Karpas-422 (cell line): ENCODE measurements around the gene MRPL2. TPM values are rescaled to one million over a fixed set of nuclear protein-coding genes. Genes with fewer than 3 reads are reported as not detected.
A peak's percentile ranks its signal among the peaks of the same experiment; 100 is the strongest.

ENCODE experiments used
- DNase-seq: peaks from one replicate; pipeline ENCODE4 v3.0.0-alpha.2; 2015
- H2AFZ ChIP-seq: fragments of 200-600 bp; sonication (generic); 2 replicates; pipeline ENCODE4 v1.6.1; 2014; ENCODE audit warnings: antibody characterized with exemption, low read length, mixed read lengths
- H3K27ac ChIP-seq: fragments of 200-600 bp; sonication (generic); 2 replicates; pipeline ENCODE4 v1.5.1; 2014; ENCODE audit warnings: mild to moderate bottlenecking, low read length, moderate library complexity
- H3K27me3 ChIP-seq: fragments of 200-600 bp; sonication (generic); 2 replicates; pipeline ENCODE4 v1.6.1; 2014; ENCODE audit warnings: low read length, mixed read lengths
- H3K36me3 ChIP-seq: fragments of 200-600 bp; sonication (generic); 2 replicates; pipeline ENCODE4 v1.6.1; 2014; ENCODE audit warnings: low read length, mixed read lengths; ENCODE audit not compliant: insufficient read depth
- H3K4me1 ChIP-seq: fragments of 200-600 bp; sonication (generic); 2 replicates; pipeline ENCODE4 v1.6.1; 2014; ENCODE audit warnings: mild to moderate bottlenecking, low read length, mixed read lengths
- H3K4me2 ChIP-seq: fragments of 200-600 bp; sonication (generic); 2 replicates; pipeline ENCODE4 v1.6.1; 2014; ENCODE audit warnings: low read length, low read depth, mild to moderate bottlenecking; ENCODE audit not compliant: poor library complexity, severe bottlenecking
- H3K4me3 ChIP-seq: fragments of 200-600 bp; sonication (generic); 2 replicates; pipeline ENCODE4 v1.5.1; 2014; ENCODE audit warnings: mild to moderate bottlenecking, antibody characterized with exemption, low read length, mixed read lengths
- H3K79me2 ChIP-seq: fragments of 200-600 bp; sonication (generic); 2 replicates; pipeline ENCODE4 v1.6.1; 2014; ENCODE audit warnings: mild to moderate bottlenecking, low read length, mixed read lengths
- H3K9ac ChIP-seq: fragments of 200-600 bp; sonication (generic); 2 replicates; pipeline ENCODE4 v1.6.0; 2014; ENCODE audit warnings: low read length
- H3K9me2 ChIP-seq: fragments of 200-600 bp; sonication (generic), shearing (Covaris generic); replicated peaks from 2 replicates; pipeline ENCODE4 v1.6.0; 2014; ENCODE audit warnings: mild to moderate bottlenecking, low read length, moderate library complexity; ENCODE audit not compliant: insufficient read depth
- H3K9me3 ChIP-seq: fragments of 300-700, 200-600 bp; sonication (generic); 2 replicates; pipeline ENCODE4 v1.6.1; 2014; ENCODE audit warnings: low read length, mixed read lengths
- H4K20me1 ChIP-seq: fragments of 200-600 bp; sonication (generic); 2 replicates; pipeline ENCODE4 v1.6.1; 2014; ENCODE audit warnings: mild to moderate bottlenecking, antibody characterized with exemption, low read length, low read depth; ENCODE audit not compliant: insufficient read depth
- total RNA-seq: library from RNA; depleted of rRNA; stranded (reverse); fragments of >200 nt; shearing (Covaris generic); gene quantifications from 2 replicates; pipeline ENCODE4 v1.2.3, GENCODE V29; 2014; ENCODE audit warnings: low replicate concordance

Gene MRPL2
- total RNA-seq, 1 experiment from 2014 or later, result 21.3 TPM

GRCh38 chr6:43026365-43026764, 32.9 kb downstream of the MRPL2 start:
- Histone ChIP-seq H3K79me2 (peaks cover 34% of the 10 kb centered on the region), H3K9me2 (no peaks in the 10 kb centered on the region), H3K36me3 (peaks cover 46% of the 10 kb centered on the region), H3K9me3 (no peaks in the 10 kb centered on the region), H4K20me1 (peaks cover 6% of the 10 kb centered on the region; the same call in 1 of the 2 replicates), H2AFZ (no peak overlapping the region), H3K4me3 (no peak overlapping the region), H3K27me3 (no peaks in the 10 kb centered on the region), H3K9ac (no peak overlapping the region), H3K27ac (no peak overlapping the region), H3K4me1 (peaks cover 12% of the 10 kb centered on the region), H3K4me2 (no peak overlapping the region)
- DNase-seq, result no peak

DNA sequence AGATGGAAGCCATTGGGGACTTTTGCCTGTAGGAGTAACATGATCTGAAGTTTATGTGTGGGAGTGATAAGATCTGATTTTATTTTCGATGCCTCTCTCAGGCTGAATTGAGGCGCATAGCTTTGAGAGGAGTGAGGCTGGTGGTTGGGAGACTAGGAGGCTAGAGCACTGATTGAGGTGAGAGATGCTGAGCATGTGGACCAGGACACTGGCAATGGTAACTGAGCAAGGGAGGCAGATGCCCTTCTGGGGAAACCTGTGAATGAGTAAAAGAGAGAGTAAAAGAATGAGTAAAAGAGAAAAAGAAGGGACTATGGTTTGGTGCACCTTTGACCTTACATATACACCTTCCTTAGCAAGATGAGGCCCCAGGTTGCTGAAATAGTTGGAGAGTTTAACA, 34.8 kb downstream of the MRPL2 start:
- Histone ChIP-seq H3K9ac (no peak overlapping the region), H3K9me3 (no peaks in the 10 kb centered on the region), H2AFZ (no peak overlapping the region), H3K27me3 (no peaks in the 10 kb centered on the region), H3K79me2 (peaks cover 34% of the 10 kb centered on the region), H3K4me1 (peaks cover 20% of the 10 kb centered on the region), H3K9me2 (no peaks in the 10 kb centered on the region), H3K27ac (no peak overlapping the region), H3K4me3 (no peak overlapping the region), H3K4me2 (no peak overlapping the region), H4K20me1 (peaks cover 6% of the 10 kb centered on the region; the same call in 1 of the 2 replicates), H3K36me3 (peaks cover 39% of the 10 kb centered on the region)
- DNase-seq, result no peak

DNA sequence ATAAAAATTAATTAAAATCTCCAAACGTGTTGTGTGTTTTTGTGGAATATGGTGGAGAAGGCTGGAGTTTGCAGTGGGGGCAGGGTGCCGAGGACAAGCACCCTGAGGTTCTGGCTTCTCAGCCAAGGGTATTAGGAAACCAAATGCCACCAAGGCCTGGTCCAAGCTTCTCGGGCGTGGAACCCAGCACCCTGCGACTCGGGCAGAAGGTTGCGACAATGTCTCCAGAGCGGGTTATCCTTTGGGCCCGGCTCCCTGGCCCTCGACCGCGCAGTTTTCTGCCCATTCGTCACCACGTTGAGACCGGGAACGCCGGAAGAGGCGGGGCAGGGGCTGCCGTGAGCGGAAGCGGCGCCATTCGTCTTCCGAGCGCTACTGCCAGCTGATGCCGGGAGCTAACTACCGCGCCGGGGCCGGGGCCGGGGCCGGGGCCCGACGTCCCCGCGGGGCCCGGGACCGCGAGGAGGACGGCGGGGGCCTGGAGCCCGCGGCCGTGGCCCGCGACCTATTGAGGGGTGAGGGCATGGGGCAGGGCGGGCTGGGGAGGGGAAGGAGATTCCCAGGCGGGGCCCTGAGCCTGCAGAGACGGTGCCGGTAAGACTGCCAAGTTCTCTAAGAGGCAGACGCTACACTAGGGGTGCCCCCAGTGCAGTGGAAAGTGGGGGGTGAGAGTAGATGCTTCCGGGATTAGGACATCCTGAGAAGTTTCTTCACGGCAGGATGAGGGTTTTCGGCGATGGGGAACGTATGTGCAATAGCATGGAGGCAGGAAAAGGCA, 37.8 kb downstream of the MRPL2 start, which contains the start of gene RRP36:
Gene RRP36, plus strand, starts transcription at position 354 of the 778 bp plus-strand sequence. Its CDS starts 32 bp downstream, at position 386.
- Histone ChIP-seq H3K4me3 (peak within 1 kb of the TSS; percentile 99), H2AFZ (no peak within 1 kb of the TSS)

GRCh38 chr6:43020847-43021246, 38.4 kb downstream of the MRPL2 start:
- Histone ChIP-seq H3K36me3 (peaks cover 16% of the 10 kb centered on the region), H3K4me1 (peaks cover 20% of the 10 kb centered on the region)

More for the DNA sequence above, 37.8 kb downstream of the MRPL2 start, which contains the start of gene RRP36:
- peak within 1 kb of the TSS; percentile 89 for H3K27ac ChIP-seq
- H3K4me1 ChIP-seq, result peaks cover 20% of the 10 kb centered on the region
- H3K27me3 ChIP-seq, result no peaks in the 10 kb centered on the region
- H3K9me2 ChIP-seq, result no peaks in the 10 kb centered on the region
- peaks cover 40% of the 10 kb centered on the region for H3K79me2 ChIP-seq
- peaks cover 20% of the 10 kb centered on the region for H3K36me3 ChIP-seq
- no peaks in the 10 kb centered on the region for H3K9me3 ChIP-seq
- H3K4me2 ChIP-seq, result peak within 1 kb of the TSS; percentile 93
- H3K9ac ChIP-seq, result peak within 1 kb of the TSS; percentile 99
- peak; percentile 92 for DNase-seq
- peaks cover 6% of the 10 kb centered on the region; the same call in 1 of the 2 replicates for H4K20me1 ChIP-seq

DNA sequence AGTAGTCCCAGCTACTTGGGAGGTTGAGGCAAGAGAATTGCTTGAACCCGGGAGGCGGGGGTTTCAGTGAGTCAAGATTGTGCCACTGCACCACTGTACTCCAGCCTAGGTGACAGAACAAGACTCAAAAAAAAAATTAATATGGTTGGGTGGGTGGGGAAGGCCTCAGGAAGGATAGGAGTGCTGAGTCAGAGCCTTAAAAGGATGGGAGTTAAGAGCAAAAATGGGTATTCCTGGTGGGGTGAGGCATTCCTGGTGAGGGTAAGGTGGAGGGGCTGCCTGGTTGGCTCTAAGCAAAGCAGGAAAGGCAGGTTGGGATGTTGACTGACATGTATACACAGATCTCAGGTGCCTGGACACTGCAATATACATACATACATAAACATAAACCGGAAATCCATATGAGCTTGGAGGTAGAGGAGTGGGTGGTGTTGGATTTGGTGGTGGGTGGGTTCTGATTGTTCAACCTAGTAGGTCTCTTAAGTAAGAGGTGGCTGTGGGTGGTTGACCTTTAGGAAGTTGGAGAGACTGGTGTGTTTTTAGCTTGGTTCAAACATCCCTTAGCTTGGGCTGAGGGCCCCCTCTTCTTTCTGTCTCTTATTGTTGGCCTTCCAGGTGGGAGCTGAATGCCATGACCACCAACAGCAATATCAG, 39.1 kb downstream of the MRPL2 start:
- Histone ChIP-seq H3K9me2 (no peaks in the 10 kb centered on the region), H3K4me2 (no peak overlapping the region), H3K27me3 (no peaks in the 10 kb centered on the region), H3K36me3 (peaks cover 13% of the 10 kb centered on the region; the same call in 1 of the 2 replicates), H3K27ac (no peak overlapping the region), H3K4me1 (peaks cover 23% of the 10 kb centered on the region), H3K4me3 (no peak overlapping the region), H2AFZ (no peak overlapping the region), H4K20me1 (peaks cover 6% of the 10 kb centered on the region; the same call in 1 of the 2 replicates), H3K9ac (no peak overlapping the region), H3K79me2 (peaks cover 52% of the 10 kb centered on the region), H3K9me3 (no peaks in the 10 kb centered on the region)
- DNase-seq, result peak; percentile 38

More at GRCh38 chr6:43020847-43021246, 38.4 kb downstream of the MRPL2 start:
- H3K9me2 ChIP-seq, result no peaks in the 10 kb centered on the region
- peak overlapping the region; percentile 93 for H3K4me2 ChIP-seq
- no peak overlapping the region for H2AFZ ChIP-seq
- peak overlapping the region; percentile 99 for H3K9ac ChIP-seq
- DNase-seq, result no peak
- peak overlapping the region; percentile 99 for H3K4me3 ChIP-seq
- H3K9me3 ChIP-seq, result no peaks in the 10 kb centered on the region
- H3K79me2 ChIP-seq, result peaks cover 46% of the 10 kb centered on the region
- no peaks in the 10 kb centered on the region for H3K27me3 ChIP-seq
- H3K27ac ChIP-seq, result no peak overlapping the region; the same call in 1 of the 2 replicates
- H4K20me1 ChIP-seq, result peaks cover 6% of the 10 kb centered on the region; the same call in 1 of the 2 replicates

- H3K79me2 ChIP-seq, result peaks cover 54% of the 10 kb centered on the region
- H3K27me3 ChIP-seq, result no peaks in the 10 kb centered on the region
- H3K4me3 ChIP-seq, result no peak overlapping the region
- H2AFZ ChIP-seq, result no peak overlapping the region
- H3K4me1 ChIP-seq, result peaks cover 28% of the 10 kb centered on the region
- H3K4me2 ChIP-seq, result no peak overlapping the region
- peaks cover 6% of the 10 kb centered on the region; the same call in 1 of the 2 replicates for H4K20me1 ChIP-seq
- peaks cover 3% of the 10 kb centered on the region; the same call in 1 of the 2 replicates for H3K36me3 ChIP-seq
- no peaks in the 10 kb centered on the region for H3K9me3 ChIP-seq
- no peak overlapping the region for H3K9ac ChIP-seq
- peak; percentile 37 for DNase-seq
- H3K27ac ChIP-seq, result no peak overlapping the region
- no peaks in the 10 kb centered on the region for H3K9me2 ChIP-seq
Measured at GRCh38 chr6:43019152-43019551, 40.1 kb downstream of the MRPL2 start.

DNA sequence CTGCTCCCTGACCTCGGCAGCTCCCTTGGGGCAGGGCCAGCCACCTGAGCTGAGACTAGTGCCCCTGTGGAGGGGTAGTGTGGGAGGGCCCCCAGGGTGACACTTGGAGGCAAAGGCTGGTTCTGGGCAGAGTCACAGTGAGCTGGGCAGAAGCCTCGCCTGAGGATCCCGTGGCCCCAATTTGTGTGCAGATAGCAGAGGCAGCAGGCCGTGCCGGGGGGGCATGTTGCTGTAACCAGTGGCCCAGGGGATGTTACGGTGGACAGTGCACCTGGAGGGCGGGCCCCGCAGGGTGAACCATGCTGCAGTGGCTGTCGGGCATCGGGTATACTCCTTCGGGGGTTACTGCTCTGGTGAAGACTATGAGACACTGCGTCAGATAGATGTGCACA, 42.3 kb downstream of the MRPL2 start:
- Histone ChIP-seq H3K27me3 (no peaks in the 10 kb centered on the region), H3K36me3 (0 out of 2 replicates have a peak, but pooled peaks cover 5% of the 10 kb centered on the region), H3K27ac (no peak overlapping the region), H3K9ac (no peak overlapping the region), H3K4me2 (no peak overlapping the region), H3K79me2 (peaks cover 49% of the 10 kb centered on the region), H4K20me1 (0 out of 2 replicates have a peak, but pooled peaks cover 2% of the 10 kb centered on the region), H3K4me3 (no peak overlapping the region), H3K9me2 (no peaks in the 10 kb centered on the region), H3K9me3 (no peaks in the 10 kb centered on the region), H2AFZ (no peak overlapping the region), H3K4me1 (peaks cover 28% of the 10 kb centered on the region)
- peak; percentile 34 for DNase-seq
